Measurements from ENCODE around the gene CCDC12. TPM values are rescaled to one million over a fixed set of nuclear protein-coding genes. Genes with fewer than 3 reads are reported as not detected.

Gene CCDC12
- total and polyA plus RNA-seq, 9 of the 15 experiments (the other 6 are each of a cell fraction or from before 2014, with no cell fraction given) = 8.9 to 201 (median 86.9) TPM

DNA sequence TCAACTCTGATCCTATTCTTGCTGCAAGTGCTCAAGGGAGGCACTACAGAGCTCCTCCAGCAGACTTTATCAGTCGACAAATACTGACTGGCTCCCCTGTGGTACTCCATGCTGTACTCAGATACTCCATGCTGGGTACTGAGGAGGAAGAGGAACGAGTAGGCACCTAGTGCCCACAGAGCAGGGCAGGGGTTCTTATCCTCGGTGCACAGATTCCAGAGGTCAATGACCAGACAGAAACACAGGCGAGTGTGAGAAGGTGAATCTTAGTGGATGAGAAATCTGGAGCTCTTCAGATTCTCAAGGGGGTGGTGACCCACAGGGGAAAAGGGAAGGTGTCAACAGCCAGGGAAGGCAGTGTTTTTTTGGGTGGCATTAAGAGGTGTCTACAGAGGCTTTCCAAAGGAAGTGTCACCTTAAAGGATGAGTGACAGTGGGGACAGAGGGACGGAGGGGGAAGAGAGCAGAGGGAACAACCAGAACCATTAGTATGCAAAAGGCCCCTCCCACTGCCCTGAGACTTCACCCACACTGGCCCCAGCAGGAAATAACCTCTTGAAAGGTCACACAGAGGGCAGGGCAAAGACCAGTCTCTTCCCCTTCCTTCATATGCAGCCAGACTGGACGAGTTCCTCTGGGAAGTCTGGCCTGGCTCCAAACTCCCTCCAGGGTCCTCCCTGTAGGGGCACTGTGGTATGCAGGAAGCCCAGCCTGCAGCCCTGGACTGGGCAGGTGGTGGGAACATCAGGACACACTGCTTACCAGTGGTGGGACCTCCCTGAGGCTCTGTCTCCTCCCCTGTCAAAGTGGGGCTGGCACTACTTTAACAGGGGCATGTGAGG lies 27.5 kb downstream of the CCDC12 start (continued):
- TF ChIP-seq TEAD2 (tag; IDR thresholded peaks at IDR 0.05) = no peak
- TF ChIP-seq, protein P1, sequence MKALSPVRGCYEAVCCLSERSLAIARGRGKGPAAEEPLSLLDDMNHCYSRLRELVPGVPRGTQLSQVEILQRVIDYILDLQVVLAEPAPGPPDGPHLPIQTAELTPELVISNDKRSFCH (CRISPR knock-in tag; IDR thresholded peaks at IDR 0.05) = no peak
- TF ChIP-seq, protein P1 (tag; IDR thresholded peaks at IDR 0.05) = no peak
- TF ChIP-seq, protein P2, sequence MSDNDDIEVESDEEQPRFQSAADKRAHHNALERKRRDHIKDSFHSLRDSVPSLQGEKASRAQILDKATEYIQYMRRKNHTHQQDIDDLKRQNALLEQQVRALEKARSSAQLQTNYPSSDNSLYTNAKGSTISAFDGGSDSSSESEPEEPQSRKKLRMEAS (CRISPR knock-in tag; IDR thresholded peaks at IDR 0.05) = 0 out of 2 replicates have a peak, but pooled peaks have one; percentile 8
- no peak for TF ChIP-seq ZFPM2 (CRISPR knock-in tag; IDR thresholded peaks at IDR 0.05)
- no peak for TF ChIP-seq ZNF584 (CRISPR knock-in tag; IDR thresholded peaks at IDR 0.05; ENCODE audit: low read depth)
- TF ChIP-seq DACH1 (IDR thresholded peaks at IDR 0.05; ENCODE audit: partially characterized antibody) = no peak
- TF ChIP-seq, protein P3, sequence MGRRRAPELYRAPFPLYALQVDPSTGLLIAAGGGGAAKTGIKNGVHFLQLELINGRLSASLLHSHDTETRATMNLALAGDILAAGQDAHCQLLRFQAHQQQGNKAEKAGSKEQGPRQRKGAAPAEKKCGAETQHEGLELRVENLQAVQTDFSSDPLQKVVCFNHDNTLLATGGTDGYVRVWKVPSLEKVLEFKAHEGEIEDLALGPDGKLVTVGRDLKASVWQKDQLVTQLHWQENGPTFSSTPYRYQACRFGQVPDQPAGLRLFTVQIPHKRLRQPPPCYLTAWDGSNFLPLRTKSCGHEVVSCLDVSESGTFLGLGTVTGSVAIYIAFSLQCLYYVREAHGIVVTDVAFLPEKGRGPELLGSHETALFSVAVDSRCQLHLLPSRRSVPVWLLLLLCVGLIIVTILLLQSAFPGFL (CRISPR knock-in tag; IDR thresholded peaks at IDR 0.05) = no peak
- TF ChIP-seq, protein P4, sequence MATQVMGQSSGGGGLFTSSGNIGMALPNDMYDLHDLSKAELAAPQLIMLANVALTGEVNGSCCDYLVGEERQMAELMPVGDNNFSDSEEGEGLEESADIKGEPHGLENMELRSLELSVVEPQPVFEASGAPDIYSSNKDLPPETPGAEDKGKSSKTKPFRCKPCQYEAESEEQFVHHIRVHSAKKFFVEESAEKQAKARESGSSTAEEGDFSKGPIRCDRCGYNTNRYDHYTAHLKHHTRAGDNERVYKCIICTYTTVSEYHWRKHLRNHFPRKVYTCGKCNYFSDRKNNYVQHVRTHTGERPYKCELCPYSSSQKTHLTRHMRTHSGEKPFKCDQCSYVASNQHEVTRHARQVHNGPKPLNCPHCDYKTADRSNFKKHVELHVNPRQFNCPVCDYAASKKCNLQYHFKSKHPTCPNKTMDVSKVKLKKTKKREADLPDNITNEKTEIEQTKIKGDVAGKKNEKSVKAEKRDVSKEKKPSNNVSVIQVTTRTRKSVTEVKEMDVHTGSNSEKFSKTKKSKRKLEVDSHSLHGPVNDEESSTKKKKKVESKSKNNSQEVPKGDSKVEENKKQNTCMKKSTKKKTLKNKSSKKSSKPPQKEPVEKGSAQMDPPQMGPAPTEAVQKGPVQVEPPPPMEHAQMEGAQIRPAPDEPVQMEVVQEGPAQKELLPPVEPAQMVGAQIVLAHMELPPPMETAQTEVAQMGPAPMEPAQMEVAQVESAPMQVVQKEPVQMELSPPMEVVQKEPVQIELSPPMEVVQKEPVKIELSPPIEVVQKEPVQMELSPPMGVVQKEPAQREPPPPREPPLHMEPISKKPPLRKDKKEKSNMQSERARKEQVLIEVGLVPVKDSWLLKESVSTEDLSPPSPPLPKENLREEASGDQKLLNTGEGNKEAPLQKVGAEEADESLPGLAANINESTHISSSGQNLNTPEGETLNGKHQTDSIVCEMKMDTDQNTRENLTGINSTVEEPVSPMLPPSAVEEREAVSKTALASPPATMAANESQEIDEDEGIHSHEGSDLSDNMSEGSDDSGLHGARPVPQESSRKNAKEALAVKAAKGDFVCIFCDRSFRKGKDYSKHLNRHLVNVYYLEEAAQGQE (IDR thresholded peaks at IDR 0.05; ENCODE audit: borderline replicate concordance) = peak; percentile 81
- TF ChIP-seq, protein P4 (CRISPR knock-in tag; IDR thresholded peaks at IDR 0.05; ENCODE audit: low read depth) = no peak
- TF ChIP-seq, protein P5, sequence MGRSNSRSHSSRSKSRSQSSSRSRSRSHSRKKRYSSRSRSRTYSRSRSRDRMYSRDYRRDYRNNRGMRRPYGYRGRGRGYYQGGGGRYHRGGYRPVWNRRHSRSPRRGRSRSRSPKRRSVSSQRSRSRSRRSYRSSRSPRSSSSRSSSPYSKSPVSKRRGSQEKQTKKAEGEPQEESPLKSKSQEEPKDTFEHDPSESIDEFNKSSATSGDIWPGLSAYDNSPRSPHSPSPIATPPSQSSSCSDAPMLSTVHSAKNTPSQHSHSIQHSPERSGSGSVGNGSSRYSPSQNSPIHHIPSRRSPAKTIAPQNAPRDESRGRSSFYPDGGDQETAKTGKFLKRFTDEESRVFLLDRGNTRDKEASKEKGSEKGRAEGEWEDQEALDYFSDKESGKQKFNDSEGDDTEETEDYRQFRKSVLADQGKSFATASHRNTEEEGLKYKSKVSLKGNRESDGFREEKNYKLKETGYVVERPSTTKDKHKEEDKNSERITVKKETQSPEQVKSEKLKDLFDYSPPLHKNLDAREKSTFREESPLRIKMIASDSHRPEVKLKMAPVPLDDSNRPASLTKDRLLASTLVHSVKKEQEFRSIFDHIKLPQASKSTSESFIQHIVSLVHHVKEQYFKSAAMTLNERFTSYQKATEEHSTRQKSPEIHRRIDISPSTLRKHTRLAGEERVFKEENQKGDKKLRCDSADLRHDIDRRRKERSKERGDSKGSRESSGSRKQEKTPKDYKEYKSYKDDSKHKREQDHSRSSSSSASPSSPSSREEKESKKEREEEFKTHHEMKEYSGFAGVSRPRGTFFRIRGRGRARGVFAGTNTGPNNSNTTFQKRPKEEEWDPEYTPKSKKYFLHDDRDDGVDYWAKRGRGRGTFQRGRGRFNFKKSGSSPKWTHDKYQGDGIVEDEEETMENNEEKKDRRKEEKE (IDR thresholded peaks at IDR 0.05; ENCODE audit: borderline replicate concordance in 1 of 2, control insufficient read depth in 1 of 2, low read depth in 2 of 2, low read length in 1 of 2) = no peak
- TF ChIP-seq POLR2AphosphoS5 (IDR thresholded peaks at IDR 0.05; ENCODE audit: control insufficient read depth, insufficient read depth, low read depth, low read length) = no peak
